Renal cortical epithelial cell (primary cell): Measurements from ENCODE around the gene RPP14. TPM values are rescaled to one million over a fixed set of nuclear protein-coding genes. Genes with fewer than 3 reads are reported as not detected.
"Not testable (repeated sequence)": the region's sequence is repeated elsewhere in the genome, so short reads cannot be mapped to it uniquely, and the experiment has no call there.

ENCODE experiments used
- DNase-seq: peaks from one replicate; pipeline ENCODE4 v3.0.0-alpha.2; 2011; ENCODE audit warnings: low read depth
- total RNA-seq: library from RNA; depleted of rRNA; stranded (reverse); fragments of >200 nt; gene quantifications from 2 replicates; pipeline ENCODE4 v1.2.3, GENCODE V29; 2014

RPP14 gene
- 14.5 and 27.6 TPM in 2 replicates for total RNA-seq

GRCh38 chr3:58305882-58306711 is at the start of gene RPP14, which contains the start of gene HTD2:
TSS of gene RPP14 (plus strand) at chr3:58306245. CDS start at chr3:58310330, 4,085 bp downstream.
TSS of gene HTD2 (plus strand) at chr3:58306520. CDS start at chr3:58317614, 11,094 bp downstream.
- peak; percentile 89 for DNase-seq

- no peak for DNase-seq
Measured at GRCh38 chr3:58256511-58256910, 49.5 kb upstream of the RPP14 start.

GRCh38 chr3:58258392-58259055 is 47.5 kb upstream of the RPP14 start:
- no peak for DNase-seq

DNA sequence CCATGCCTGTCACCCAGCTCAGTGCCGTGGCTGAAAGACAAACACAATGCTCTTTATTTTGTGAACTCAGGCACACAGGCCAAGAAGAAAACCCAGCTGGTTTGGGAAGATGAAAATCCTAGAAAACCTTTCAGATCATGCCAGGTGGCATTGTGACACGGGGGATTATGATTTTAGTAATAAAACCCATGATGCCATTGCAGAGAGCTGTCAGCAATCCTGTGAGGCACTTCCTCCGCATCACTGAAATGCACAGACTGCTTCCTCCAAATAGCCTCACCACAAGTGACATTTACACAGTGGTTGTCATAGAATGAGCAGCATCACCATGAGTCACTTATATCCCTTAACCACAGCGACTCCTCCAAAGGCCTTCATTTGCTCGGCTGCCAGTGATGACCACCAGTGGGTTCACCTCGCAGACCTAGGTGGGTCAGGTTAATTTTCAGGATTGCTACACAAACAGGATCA is 45.7 kb upstream of the RPP14 start:
- DNase-seq, result peak; percentile 74

- DNase-seq, result peak; percentile 34
Measured at GRCh38 chr3:58260733-58261132, 45.3 kb upstream of the RPP14 start.

DNA sequence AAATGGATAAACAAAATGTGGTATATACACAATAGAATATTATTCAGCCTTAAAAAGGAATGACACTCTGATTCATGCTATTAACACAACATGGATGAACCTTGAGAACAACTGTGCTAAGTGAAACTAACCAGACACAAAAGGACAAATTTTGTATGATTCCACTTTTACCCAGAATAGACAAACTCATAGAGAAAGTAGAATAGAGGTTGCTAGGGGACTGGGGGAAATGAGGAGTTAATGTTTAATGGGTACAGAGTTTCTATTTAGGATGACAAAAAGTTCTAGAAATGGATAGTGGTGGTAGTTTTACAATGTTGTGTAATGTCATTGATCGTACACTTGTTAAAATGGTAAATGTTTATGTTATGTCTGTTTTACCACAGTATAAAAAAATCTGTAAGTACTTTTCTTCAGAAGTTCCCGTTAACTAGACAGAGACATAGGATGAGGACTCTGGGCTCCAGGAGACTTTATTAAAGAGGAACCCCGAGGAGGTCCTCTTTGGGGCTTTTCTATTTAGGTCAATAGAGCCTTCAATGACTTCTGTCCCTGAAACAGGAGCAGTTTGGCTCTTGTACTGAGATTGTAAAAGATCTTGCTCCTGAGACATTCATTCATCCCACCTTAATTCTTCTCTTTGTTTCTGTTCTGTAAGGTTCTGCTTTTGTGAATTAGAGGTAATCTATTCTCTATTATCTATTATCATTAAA is 43.9 kb upstream of the RPP14 start:
- DNase-seq, result no peak

GRCh38 chr3:58266577-58266976 is 39.5 kb upstream of the RPP14 start:
- no peak for DNase-seq

DNA sequence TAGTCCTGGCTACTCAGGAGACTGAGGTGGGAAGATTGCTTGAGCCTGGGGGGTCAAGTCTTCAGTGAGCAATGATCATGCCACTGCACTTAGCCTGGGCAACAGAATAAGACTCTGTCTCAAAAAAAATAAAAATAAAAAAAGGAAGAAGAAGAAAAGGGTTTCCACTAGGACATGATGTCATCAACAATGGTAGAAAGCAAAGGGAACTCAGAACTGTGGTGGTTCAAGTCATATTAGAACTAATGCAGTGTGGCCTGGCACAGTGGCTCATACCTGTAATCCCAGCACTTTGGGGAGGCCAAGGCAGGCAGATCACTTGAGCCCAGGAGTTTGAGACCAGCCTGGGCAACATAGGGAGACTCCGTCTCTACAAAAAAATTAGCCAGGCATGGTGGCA is 38.5 kb upstream of the RPP14 start:
- DNase-seq, result not testable (repeated sequence)

DNA sequence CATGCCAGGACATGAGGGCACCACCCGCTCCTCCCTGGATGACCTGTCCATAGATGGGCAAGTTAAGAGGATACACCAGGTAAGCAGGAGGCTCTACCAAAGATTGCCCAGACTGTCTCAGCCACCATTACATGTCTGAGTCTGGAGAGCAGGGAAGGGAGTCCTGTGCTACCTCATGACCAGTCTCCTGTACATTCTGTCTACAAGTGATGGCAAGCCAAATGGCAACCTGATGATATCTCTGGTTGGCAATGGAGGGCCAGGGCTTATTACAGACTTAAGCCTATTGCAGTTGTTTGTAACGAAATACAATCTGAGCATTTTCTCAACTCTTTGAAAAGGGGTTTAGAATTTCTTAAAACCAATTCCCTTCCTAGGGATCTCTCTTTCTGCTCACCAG is 36.7 kb upstream of the RPP14 start:
- DNase-seq, result no peak

DNA sequence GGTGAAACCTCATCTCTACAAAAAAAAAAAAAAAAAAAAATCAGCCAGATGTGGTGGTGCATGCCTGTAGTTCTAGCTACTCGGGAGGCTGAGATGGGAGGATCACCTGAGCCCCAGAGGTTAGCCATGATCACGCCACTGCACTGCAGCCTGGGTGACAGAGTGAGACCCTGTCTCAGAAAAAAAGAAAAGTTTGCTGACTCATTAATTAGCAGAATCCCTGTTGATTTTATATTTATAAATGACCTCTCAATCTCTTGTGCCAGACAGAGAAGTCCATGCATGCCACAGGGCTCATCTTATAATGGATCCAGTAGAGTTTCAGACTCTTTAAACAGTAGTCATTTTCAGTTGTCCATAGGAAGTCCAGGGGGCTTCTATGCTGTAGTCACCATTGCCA is 35.6 kb upstream of the RPP14 start:
- DNase-seq, result no peak

DNA sequence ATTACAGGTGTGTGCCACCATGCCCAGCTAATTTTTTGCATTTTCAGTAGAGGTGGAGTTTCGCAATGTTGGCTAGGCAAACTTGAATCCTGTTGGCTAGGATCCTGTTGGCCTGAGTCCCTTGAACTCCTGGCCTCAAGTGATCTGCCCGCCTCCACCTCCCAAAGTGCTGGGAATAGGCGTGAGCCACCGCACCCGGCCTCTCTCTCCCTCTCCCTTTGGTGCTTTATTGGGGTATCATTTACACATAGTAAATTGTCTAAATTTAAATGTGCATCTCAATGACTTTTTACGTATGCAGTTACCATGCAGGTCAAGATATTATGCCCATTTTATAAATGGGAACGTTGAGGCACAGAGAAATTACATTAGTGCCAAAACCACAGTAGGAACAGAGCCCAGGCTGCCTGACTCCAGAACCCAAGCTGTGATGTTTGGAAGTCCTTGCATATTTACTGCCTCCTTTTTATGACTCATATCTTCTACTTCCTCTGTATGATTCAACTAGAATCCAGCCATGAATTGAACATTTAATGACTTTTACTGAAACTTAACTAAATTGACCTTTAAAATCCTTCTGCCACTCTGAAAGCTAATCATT is 34.0 kb upstream of the RPP14 start:
- DNase-seq, result peak; percentile 93

DNA sequence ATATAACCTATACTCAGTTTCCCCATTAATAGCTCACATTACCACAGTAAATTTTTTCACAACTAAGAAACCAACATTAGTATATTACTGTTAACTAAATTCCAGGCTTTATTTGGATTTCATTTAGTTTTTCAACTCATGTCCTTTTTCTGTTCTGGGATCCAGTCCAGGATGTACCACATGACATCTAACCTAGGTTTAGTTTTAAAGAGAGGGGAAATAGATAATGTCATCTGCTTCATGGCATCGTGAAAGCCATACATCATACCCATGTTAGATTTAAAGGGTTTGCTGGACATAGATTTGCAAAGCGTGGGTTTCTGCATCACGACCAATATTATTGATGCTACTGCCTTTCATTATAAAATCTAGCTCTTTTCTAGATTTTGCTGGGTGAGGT is 33.2 kb upstream of the RPP14 start:
- DNase-seq, result no peak

DNA sequence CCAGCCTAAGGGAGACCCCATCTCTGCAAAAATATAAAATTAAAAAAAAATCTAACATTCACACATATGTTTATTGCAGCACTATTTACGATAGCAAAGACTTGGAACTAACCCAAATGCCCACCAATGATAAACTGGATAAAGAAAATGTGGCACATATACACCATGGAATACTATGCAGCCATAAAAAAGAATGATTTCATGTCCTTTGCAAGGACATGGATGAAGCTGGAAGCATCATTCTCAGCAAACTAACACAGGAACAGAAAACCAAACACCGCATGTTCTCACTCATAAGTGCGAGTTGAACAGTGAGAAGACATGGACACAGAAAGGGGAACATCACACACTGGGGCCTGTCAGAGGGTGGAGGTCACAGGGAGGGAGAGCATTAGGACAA is 32.7 kb upstream of the RPP14 start:
- not testable (repeated sequence) for DNase-seq

- DNase-seq, result no peak
Measured at GRCh38 chr3:58274027-58274614, 31.9 kb upstream of the RPP14 start.

- no peak for DNase-seq
Measured at GRCh38 chr3:58281069-58281468, 25.0 kb upstream of the RPP14 start.

DNA sequence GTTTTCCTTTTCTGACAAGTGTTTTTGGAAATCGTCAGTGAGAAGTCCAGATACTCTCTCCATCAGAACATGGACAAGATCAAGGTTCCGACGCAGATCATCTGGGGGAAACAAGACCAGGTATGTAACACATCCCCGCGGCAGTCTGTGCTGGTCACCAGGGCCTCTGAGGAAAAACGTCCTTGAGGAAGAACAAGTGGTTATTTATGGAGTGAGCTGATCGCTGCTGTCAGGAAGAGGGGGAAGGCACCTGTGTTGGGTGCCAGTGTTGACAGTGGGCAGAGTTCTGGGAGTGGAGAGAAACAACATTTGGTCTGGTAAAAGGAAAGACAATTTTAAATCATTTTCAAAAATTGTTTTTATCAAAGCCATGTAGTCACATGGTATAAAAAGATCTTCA is 20.7 kb upstream of the RPP14 start:
- no peak for DNase-seq

GRCh38 chr3:58287354-58287753 is 18.7 kb upstream of the RPP14 start:
- no peak for DNase-seq

DNA sequence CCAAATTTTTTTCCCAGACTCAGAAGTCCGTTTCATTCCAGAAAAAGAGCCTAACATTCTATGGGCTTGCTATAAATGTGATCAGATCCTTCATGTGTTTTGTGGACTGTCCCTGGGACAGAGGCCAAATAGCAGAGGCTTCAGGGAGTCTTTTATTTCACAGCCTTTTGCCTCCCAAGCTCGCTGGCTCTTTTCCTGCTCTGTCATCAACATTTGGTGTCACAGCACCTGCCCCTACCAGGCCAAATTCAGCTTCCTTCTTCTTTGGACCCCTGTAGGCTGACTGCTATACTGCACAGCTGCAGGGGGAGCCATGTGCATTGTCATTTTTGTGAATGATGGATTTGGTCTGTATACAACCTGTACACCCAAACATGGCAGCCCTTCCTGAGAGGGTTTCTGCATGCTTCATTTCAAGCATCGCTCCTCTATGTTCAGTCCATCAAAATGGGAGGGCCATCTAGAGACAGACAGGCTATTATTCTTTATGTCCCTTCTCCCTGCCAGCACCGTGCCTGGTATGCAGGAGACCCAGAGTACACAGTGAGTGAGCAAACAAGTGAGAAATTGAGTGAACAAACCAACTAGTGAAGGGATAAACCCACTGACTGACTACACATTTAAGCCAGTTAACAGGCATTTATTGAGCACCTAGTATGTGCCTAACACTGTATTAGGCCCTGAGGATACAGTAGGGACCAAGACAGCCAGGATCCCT is 17.9 kb upstream of the RPP14 start:
- no peak for DNase-seq

DNA sequence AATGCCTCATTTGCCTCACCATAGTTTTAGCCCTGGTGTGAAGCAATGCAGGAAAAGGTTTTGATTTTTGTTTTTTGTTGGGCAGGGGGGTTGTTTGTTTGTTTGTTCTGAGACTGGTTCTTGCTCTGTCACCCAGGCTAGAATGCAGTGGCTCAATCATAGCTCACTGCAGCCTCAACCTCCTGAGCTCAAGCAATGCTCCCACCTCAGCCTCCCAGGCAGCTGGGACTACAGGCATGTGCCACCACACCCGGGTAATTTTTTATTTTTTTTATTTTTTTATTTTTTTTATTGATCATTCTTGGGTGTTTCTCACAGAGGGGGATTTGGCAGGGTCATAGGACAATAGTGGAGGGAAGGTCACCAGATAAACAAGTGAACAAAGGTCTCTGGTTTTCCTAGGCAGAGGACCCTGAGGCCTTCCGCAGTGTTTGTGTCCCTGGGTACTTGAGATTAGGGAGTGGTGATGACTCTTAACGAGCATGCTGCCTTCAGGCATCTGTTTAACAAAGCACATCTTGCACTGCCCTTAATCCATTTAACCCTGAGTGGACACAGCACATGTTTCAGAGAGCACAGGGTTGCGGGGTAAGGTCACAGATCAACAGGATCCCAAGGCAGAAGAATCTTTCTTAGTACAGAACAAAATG is 17.0 kb upstream of the RPP14 start:
- DNase-seq, result not testable (repeated sequence)

DNA sequence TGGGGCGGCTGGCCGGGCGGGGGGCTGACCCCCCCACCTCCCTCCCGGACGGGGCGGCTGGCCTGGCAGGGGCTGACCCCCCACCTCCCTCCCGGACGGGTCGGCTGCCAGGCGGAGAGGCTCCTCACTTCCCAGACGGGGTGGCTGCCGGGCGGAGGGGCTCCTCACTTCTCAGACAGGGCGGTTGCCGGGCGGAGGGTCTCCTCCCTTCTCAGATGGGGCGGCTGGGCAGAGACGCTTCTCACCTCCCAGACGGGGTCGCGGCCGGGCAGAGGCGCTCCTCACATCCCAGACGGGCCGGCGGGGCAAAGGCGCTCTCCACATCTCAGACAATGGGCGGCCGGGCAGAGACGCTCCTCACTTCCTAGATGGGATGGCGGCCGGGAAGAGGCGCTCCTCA is 15.6 kb upstream of the RPP14 start:
- not testable (repeated sequence) for DNase-seq
